ENCODE measurements around the gene CDH18. TPM values are rescaled to one million over a fixed set of nuclear protein-coding genes. Genes with fewer than 3 reads are reported as not detected.

CDH18 gene
- total RNA-seq, 1 experiment from 2014 or later, result 0.15 TPM

DNA sequence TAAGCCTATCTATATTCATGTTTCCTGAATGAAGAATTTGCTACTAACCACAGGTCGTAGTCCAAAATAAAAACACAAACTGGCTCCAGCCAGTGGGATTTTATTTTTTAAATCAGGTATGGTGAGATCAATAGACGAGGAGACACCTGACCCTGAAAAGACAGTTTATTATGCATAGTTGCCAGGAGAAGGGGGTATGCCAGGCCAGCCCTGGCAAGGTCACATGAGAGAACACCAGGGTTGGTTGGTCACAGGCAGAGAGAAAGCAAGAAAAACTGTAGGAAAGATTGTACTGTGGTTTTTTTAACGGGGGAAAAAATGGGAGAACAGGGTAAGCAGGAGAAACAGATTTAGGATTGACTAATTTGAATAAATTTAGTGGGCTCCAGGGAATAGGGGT is 125.3 kb downstream of the CDH18 start:
- ATAC-seq, result no peak
- TF ChIP-seq, protein P1, sequence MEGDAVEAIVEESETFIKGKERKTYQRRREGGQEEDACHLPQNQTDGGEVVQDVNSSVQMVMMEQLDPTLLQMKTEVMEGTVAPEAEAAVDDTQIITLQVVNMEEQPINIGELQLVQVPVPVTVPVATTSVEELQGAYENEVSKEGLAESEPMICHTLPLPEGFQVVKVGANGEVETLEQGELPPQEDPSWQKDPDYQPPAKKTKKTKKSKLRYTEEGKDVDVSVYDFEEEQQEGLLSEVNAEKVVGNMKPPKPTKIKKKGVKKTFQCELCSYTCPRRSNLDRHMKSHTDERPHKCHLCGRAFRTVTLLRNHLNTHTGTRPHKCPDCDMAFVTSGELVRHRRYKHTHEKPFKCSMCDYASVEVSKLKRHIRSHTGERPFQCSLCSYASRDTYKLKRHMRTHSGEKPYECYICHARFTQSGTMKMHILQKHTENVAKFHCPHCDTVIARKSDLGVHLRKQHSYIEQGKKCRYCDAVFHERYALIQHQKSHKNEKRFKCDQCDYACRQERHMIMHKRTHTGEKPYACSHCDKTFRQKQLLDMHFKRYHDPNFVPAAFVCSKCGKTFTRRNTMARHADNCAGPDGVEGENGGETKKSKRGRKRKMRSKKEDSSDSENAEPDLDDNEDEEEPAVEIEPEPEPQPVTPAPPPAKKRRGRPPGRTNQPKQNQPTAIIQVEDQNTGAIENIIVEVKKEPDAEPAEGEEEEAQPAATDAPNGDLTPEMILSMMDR (conservative IDR thresholded peaks at IDR 0.05; ENCODE audit: low read depth, low read length), result no peak
- no peak for TF ChIP-seq EZH2 (IDR thresholded peaks at IDR 0.05; ENCODE audit: low read length, unreplicated experiment)
- no peak for TF ChIP-seq EZH2phosphoT487 (IDR thresholded peaks at IDR 0.05; ENCODE audit: borderline replicate concordance, low read length)
- no peak overlapping the region for H3K27ac ChIP-seq (ENCODE audit: low read length)
- no peaks in the 10 kb centered on the region for H3K36me3 ChIP-seq (ENCODE audit: low read depth, low read length)
- DNase-seq, result no peak
- H3K4me2 ChIP-seq (ENCODE audit: low read length), result no peak overlapping the region
- H3K9me3 ChIP-seq (ENCODE audit: low read length), result no peaks in the 10 kb centered on the region
- intact Hi-C loops (cut with micrococcal nuclease), result no loop called here
- ChIA-PET POLR2A (ENCODE audit: unreplicated experiment) (no interaction called here), CTCF (no interaction called here)
- H4K20me1 ChIP-seq (ENCODE audit: low read length), result no peaks in the 10 kb centered on the region
- H3F3A ChIP-seq (ENCODE audit: low read length, unreplicated experiment), result no peaks in the 10 kb centered on the region
- no peaks in the 10 kb centered on the region for H3K4me1 ChIP-seq (ENCODE audit: insufficient read depth, low read length)
- no TSS peak for BruUV-seq (replicated peaks)
- no peaks in the 10 kb centered on the region for H3K79me2 ChIP-seq (ENCODE audit: low read length)
- no peaks in the 10 kb centered on the region for H3K9me2 ChIP-seq (replicated peaks; ENCODE audit: low read length)
- H3K4me3 ChIP-seq (ENCODE audit: low read length), result no peak overlapping the region
- H3K9ac ChIP-seq (ENCODE audit: low read length), result no peak overlapping the region
- no peaks in the 10 kb centered on the region for H3K27me3 ChIP-seq (ENCODE audit: low read length)
- H2AFZ ChIP-seq (ENCODE audit: low read length), result no peak overlapping the region

DNA sequence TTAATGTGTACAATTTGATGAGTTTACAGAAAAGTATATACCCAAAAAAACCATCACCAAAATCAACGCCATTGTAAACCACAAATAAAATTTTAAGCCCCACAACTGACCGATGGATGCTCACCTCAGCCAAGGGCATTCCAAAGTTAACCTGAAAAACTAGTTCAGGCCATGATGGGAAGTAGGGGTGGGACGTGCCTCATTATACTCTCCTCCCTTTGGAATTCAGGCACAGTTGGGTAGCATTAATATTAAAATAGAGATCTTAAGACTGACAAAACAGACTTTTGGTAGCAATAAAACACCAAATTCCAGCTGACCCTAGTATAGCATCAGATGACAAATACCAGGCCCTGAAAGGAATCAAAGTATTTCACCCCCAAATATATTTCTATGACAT is 129.0 kb downstream of the CDH18 start:
- no peak overlapping the region for H3K27ac ChIP-seq (ENCODE audit: low read length)
- intact Hi-C loops (cut with micrococcal nuclease), result no loop called here

GRCh38 chr5:19855931-19856330 is 132.1 kb downstream of the CDH18 start:
- intact Hi-C loops (cut with micrococcal nuclease), result no loop called here
- POLR2A ChIA-PET (ENCODE audit: unreplicated experiment), result no interaction called here
- 0 out of 2 replicates have a peak overlapping the region, but pooled peaks have one; percentile 11 for H3K27ac ChIP-seq (ENCODE audit: low read length)
- H2AFZ ChIP-seq (ENCODE audit: low read length), result no peak overlapping the region
- H3K79me2 ChIP-seq (ENCODE audit: low read length), result no peaks in the 10 kb centered on the region
- no peaks in the 10 kb centered on the region for H3K27me3 ChIP-seq (ENCODE audit: low read length)
- CTCF ChIA-PET, result no interaction called here
- ATAC-seq (no peak), DNase-seq (no peak)
- no peaks in the 10 kb centered on the region for H3K9me2 ChIP-seq (replicated peaks; ENCODE audit: low read length)
- H3F3A ChIP-seq (ENCODE audit: low read length, unreplicated experiment), result no peaks in the 10 kb centered on the region
- no TSS peak for BruUV-seq (replicated peaks)
- H3K4me3 ChIP-seq (ENCODE audit: low read length), result no peak overlapping the region
- H3K9ac ChIP-seq (ENCODE audit: low read length), result no peak overlapping the region
- H3K36me3 ChIP-seq (ENCODE audit: low read depth, low read length), result no peaks in the 10 kb centered on the region
- H4K20me1 ChIP-seq (ENCODE audit: low read length), result no peaks in the 10 kb centered on the region
- H3K4me2 ChIP-seq (ENCODE audit: low read length), result no peak overlapping the region
- H3K9me3 ChIP-seq (ENCODE audit: low read length), result no peaks in the 10 kb centered on the region
- peaks cover 19% of the 10 kb centered on the region; the same call in 1 of the 2 replicates for H3K4me1 ChIP-seq (ENCODE audit: insufficient read depth, low read length)
- TF ChIP-seq, protein P1 (conservative IDR thresholded peaks at IDR 0.05; ENCODE audit: low read depth, low read length), result no peak
- TF ChIP-seq EZH2phosphoT487 (IDR thresholded peaks at IDR 0.05; ENCODE audit: borderline replicate concordance, low read length) (no peak), EZH2 (IDR thresholded peaks at IDR 0.05; ENCODE audit: low read length, unreplicated experiment) (no peak)

More for the DNA sequence above, 129.0 kb downstream of the CDH18 start:
- H3K4me1 ChIP-seq (ENCODE audit: insufficient read depth, low read length), result peaks cover 11% of the 10 kb centered on the region; the same call in 1 of the 2 replicates
- no peaks in the 10 kb centered on the region for H3K9me2 ChIP-seq (replicated peaks; ENCODE audit: low read length)
- no peak overlapping the region for H3K4me2 ChIP-seq (ENCODE audit: low read length)
- ATAC-seq (no peak), DNase-seq (no peak)
- H3K9me3 ChIP-seq (ENCODE audit: low read length), result no peaks in the 10 kb centered on the region
- ChIA-PET CTCF (no interaction called here), POLR2A (ENCODE audit: unreplicated experiment) (no interaction called here)
- no peaks in the 10 kb centered on the region for H3K36me3 ChIP-seq (ENCODE audit: low read depth, low read length)
- no peaks in the 10 kb centered on the region for H3K79me2 ChIP-seq (ENCODE audit: low read length)
- no peak overlapping the region for H3K9ac ChIP-seq (ENCODE audit: low read length)
- H3F3A ChIP-seq (ENCODE audit: low read length, unreplicated experiment), result no peaks in the 10 kb centered on the region
- TF ChIP-seq EZH2phosphoT487 (IDR thresholded peaks at IDR 0.05; ENCODE audit: borderline replicate concordance, low read length), result no peak
- no peak for TF ChIP-seq EZH2 (IDR thresholded peaks at IDR 0.05; ENCODE audit: low read length, unreplicated experiment)
- TF ChIP-seq, protein P1 (conservative IDR thresholded peaks at IDR 0.05; ENCODE audit: low read depth, low read length), result no peak
- no TSS peak for BruUV-seq (replicated peaks)
- no peak overlapping the region for H2AFZ ChIP-seq (ENCODE audit: low read length)
- H4K20me1 ChIP-seq (ENCODE audit: low read length), result no peaks in the 10 kb centered on the region
- H3K4me3 ChIP-seq (ENCODE audit: low read length), result no peak overlapping the region
- no peaks in the 10 kb centered on the region for H3K27me3 ChIP-seq (ENCODE audit: low read length)
